Stimulated activated CD8-positive, alpha-beta memory T cell treated with anti-CD3 and anti-CD28 coated beads, Interleukin-12 subunit alpha, Interleukin-12 subunit beta, amount 100 ng/mL, for 24 hours (primary cell): ENCODE data around the gene RFX7.
"Not testable (repeated sequence)": the region's sequence is repeated elsewhere in the genome, so short reads cannot be mapped to it uniquely, and the experiment has no call there.

Source experiments
- DNase-seq: peaks from one replicate; pipeline ENCODE4 v3.0.0-alpha.2; 2020; ENCODE audit errors: extremely low read depth

Gene RFX7

DNA sequence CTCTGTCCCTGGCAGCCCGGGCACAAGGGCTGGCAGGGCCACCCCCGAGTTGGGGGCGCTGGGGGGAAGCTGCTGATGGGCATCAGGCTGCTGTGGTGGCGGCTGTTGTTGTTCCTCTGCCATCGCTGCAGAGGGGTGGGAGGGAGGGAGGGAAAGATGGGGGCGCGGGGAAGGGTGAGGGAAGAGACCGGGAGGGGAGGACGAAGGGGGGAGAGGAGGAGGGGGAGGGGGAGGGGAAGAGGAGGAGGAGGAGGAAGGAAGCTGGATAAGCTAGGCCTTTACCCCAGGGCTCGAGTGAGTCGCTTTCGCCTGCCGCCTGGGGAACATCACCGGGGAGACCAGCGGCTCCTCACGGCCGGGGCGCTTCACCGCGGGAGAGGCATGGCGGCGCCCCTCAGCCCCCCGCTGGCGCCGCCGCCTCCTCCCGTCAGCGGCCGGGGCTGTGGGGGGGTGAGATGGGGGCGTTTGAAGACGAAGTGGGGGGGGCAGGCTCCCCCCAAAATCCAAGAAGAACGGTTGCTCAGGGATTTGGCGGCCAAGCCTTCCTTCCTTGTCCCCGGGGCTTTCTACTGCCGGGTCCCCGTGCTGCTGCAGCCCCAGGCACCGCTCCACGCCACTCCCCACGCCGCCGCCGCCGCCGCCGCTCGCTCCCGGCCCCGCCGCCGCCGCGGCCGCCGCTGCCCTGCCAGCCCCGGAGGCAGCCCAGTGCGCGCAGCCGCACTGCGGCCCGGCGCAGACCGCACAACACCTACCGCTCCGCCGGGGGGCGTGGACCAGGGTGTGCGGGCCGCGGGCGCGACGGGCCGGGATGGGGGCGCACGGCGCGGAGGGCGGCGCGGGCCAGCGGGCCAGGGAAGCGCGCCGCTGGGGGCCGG, at the start of gene RFX7:
Gene RFX7, minus strand, starts transcription at position 717 of the 875 bp plus-strand sequence. Its CDS starts 594 bp downstream, at position 123.
- peak; percentile 45 for DNase-seq

DNA sequence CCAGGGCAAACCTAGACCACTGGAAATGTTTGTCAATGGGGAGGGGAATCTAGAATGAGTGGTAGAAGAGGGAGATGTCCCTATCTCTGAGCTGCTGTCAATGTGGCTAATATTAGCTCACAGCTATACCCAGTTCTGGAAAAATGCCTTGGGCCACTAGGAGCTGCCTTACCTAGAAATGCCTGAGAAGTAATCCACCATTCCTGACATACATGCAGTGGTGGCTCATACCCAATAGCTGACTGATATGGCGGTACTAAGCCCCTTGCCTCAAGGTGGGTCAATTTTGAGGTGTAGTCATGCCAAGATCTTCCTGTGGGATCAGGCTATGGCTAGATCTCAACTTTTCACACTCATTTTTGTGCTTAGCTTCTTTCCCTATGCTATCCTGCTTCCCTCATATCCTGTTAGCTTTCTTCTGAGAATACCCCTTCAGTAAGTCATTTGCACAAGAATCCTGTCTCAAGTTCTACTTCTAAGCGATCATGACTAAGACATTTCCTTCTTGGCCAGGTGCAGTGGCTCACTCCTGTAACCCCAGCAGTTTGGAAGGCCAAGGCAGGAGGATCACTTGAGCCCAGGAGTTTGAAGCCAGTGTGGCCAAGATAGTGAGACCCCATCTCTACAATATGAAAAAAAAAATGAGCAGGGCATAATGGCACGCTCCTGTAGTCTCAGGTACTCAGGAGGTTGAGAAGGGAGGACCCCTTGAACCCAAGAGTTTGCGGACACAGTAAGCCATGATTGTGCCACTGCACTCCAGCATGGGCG, 49.1 kb upstream of the RFX7 start:
- no peak for DNase-seq

DNA sequence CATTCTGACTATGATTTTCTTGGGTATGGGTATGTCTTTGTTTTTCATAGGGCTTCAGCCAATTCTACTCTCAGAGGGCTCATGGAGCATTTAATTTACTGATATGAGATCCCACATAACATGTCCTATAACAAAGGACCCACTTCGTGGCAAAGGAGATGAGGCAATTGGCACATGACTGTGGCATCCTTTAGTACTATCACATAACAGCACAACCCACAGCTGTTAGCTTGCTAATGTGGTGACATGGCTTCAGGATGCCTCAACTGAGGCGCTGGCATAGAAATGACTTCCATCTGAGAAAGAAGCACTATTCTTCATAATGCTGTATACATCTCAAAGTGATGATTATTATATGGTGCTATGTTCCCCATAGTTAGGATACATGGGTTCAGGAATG, 48.1 kb upstream of the RFX7 start:
- DNase-seq: no peak

DNA sequence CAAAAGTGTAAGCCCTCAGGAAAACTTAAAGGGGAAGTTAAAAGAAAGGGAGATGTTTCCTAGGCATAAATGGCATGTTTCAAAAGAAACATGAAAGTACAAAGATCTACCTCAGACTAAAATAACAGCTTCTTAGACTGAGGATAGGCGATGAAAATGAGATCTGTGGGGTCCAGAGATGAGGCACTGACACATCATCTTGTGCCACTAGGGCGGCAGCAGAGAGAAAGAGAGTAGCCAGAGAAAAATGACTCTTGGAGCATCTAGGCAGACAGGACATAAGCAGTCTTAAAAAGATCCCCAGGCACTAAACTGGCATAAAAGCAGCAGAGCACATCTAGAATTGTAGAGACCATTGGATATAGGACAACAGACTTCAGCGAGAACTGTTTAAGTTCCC, 42.5 kb upstream of the RFX7 start:
- DNase-seq: no peak

DNA sequence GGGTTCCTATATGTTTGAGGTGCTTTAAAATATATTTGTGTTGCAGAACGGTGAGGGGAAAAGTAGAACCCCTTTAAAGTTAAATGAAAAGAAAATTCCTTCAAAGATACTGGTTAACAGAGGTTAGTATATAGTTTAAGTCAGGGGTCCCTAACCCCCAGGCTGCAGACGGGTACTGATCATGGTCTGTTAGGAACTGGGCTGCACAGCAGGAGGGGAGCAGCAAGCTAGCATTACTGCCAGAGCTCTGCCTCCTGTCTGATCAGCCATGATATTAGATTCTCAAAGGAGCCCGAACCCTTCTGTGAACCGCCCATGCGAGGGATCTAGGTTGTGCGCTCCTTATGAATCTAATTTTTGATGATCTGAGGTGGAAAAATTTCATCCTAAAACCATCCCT, 37.5 kb upstream of the RFX7 start:
- DNase-seq: no peak

DNA sequence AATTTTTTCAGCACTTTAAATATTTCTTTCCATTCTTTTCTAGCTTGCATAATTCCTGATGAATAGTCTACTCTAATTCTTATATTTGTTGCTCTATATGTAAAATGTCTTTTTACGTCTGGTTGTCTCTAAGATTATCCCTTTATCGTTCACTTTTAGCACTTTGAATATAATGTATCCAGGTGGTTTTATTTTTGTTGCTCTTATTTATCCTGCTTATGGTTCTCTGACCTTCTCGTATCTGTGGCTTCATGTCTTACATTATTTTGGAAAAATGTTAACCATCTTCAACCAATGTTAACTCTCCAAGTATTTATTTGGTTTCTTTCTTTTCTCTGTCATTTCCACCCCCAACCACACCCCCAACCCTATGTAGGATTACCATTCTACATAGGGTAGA, 30.0 kb upstream of the RFX7 start:
- DNase-seq: no peak

DNA sequence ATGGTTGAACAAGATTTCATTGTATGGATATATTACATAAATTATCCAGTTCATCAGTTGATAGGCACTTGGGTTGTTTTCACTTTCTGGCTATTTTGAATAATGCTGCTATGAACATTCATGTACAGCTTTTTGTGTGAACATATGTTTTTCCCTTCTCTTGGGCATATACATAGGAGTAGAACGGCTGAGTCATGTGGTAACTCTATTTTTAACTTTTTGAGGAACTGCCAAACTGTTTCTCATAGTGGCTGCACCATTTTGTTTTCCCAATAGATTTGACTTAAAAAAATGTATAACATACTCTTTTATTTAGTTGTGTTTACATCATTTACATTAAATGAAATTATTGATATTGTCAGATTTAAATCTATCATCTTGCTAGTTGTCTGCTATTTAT, 28.8 kb upstream of the RFX7 start:
- no peak for DNase-seq

DNA sequence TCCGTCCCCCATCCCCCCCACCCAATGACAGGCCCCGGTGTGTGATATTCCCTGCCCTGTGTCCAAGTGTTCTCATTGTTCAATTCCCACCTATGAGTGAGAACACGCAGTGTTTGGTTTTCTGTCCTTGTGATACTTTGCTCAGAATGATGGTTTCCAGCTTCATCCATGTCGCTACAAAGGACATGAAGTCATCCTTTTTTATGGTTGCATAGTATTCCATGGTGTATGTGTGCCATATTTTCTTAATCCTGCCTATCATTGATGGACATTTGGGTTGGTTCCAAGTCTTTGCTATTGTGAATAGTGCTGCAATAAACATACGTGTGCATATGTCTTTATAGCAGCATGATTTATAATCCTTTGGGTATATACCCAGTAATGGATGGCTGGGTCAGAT, 22.8 kb upstream of the RFX7 start:
- DNase-seq: not testable (repeated sequence)

DNA sequence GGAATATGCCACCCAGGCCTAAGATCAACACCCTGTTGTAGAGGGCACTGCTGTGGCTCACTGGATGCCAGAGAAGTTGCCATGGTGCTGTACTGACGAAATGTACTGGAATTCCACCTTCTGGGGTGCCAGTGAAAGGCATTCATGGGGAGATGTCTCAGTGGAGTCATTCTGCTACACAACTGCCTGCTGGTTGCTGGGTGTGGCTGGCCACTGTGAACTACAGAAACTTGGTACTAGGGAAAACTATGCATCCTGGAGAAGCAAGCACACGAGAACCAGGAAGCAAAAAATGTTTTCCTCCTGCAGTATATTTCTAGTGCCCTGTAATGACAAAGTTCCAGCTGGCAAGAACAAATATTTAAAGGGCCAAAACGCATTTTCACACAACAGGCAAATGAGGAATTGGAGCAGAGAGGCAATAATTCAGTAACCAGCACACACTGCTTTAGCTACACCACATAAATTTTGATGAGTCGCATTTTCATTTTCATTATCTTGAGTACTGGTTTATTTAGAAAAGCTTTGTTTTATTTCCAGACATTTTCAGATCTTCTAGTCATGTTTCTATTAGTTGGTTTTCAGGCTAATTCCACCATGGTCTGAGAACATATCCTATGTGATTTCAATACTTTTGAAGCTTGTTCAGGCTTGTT, 18.3 kb upstream of the RFX7 start:
- DNase-seq: no peak

DNA sequence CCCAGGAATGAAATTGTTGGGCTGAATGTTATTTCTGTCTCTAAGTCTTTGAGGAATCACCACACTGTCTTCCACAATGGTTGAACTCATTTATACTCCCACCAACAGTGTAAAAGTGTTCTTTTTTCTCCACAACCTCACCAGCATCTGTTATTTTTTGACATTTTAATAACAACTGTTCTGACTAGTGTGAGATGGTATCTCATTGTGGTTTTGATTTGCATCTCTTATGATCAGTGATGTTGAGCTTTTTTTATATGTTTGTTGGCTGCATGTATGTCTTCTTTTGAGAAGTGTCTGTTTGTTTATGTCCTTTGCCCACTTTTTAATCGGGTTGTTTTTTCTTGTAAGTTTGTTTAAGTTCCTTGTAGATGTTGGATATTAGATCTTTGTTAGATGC, 13.6 kb upstream of the RFX7 start:
- DNase-seq: not testable (repeated sequence)

DNA sequence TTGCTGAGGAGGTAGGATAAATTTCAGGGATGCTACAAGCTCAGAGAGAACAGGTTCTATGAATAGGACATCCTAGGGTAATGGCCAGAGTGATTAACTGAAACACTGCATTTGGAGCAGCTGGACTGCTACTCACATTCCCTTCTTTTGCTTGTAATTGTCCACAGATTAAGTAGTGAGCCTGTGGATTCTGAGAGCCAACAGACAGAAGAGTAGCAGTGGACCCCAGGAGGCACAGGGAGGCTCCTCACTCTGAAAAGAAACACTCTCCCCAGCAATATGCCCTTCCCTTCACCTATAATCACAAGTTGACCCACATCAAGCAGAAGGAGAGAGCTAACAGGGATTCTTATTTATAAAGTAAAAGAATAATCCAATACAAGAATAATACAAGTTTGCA, 10.6 kb upstream of the RFX7 start:
- no peak for DNase-seq

DNA sequence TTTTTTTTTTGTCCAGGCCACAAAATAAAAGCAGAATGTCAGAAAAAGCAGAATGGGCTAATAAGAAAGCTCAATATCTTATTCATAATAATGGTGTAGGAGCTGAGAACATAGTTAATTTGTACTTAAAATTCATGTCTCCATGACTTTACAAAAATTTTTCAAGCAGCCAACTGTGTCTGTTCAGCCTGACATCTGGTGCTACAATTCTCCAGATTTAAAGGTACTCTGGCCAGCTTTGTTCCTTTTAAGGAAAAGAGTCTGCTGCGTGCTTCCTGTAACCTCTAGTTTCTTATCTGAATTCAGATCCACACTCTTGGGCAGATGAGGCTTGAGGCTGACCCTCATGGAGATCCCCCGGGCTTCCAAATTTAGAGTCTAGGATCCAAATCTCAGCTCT, 8.7 kb upstream of the RFX7 start:
- DNase-seq: no peak

DNA sequence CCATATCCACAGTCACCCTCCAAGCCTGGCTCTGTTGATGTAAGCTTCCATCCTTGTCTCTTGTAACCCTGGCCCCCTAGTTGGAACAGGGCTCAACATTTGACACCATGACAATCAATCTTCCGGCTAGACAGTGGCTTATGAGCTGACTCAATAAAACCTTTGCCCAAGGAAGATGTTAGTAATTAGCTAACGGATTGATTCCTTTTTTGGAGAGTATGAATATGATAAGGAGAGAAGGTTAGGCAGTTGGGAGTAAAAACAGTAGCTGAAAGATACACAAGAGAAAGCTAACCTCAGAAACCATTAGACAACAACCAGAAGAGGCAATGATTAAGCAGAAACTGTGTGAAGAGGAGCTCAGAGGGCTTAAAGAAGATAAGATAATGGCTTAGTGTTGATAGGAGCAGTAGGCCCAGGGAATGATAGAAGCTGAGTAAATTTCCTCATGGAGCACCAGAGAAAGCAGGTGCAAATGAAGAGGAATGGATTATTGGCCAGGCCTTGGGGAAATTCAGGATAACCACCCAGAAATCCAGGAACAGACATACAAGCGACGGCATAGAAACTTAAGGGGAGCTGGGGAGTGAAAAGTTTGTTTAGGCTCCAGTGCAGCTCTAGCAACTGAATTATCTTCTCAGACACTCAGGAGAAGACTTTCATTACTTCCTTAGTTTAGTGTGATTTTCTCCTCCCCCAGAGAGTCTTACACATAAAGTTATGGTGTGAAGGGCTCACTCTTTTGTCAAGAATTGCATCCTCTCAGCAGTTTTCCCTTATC, 7.8 kb upstream of the RFX7 start:
- DNase-seq: no peak

DNA sequence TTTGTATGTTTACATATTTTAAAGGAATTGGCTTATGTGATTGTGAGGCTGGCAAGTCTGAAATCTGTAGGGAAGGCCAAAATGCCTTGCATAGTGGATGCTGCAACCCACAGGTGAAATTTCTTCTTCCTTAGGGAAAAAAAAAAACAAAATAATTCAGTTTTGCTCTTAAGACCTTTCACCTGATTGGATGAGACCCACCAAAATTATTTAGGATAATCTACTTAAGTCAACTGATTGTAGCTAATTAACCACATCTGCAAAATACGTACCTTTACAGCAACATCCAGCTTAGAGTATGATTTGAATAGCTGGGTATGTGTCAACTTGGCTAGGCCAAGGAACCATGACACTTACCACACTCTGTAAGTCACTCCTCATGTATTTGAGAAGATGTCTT, 6.9 kb upstream of the RFX7 start:
- no peak for DNase-seq

DNA sequence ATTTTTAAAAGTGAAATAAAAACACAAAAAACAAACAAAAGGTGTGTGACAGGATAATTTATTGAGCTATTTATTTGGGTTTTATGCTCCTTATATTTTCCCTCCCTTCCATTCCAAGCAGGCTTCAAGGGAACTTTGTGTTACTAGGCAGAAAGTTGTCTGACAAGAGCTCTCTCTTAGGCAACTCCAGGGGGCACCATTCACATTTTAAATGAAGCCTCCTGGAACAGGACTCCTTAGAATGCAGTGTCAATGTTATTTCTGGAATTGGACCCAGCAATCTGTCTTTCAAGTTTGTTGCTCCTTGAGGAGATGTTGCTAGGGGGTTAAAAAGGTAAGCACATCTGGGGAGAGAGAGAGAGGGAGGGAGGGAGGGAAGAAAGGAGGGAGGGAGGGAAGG, 5.4 kb upstream of the RFX7 start:
- DNase-seq: no peak

DNA sequence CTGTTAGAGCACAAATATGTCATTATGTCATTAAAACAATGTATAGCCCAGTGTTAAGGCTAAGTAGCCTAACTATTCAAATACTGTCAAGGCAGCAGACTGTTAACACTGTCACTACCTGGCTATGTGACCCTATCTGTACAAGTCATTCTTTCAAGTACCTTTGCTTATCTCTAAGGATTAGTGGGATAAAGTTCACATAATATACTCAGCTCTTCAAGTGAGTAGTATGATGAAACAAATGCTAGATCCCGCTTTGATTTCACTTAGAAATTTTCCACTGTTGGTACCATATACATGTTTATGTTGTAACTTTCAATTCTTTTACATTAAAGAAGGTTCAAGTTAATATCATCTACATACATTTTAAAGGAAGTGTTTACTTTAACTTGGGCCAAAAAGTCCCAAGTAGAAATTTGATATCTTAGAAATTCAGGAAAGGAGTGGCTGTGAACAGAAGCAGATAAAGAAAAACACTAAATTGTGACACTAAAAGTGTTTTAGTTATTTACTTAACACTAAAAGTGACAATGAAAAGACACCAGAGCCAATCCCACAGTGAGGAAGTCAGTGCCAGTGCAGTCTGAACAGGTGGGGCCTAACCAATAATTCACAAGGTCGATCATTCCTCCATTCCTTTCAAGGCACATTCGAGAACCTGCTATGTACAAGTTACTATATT, 4.8 kb upstream of the RFX7 start:
- no peak for DNase-seq

DNA sequence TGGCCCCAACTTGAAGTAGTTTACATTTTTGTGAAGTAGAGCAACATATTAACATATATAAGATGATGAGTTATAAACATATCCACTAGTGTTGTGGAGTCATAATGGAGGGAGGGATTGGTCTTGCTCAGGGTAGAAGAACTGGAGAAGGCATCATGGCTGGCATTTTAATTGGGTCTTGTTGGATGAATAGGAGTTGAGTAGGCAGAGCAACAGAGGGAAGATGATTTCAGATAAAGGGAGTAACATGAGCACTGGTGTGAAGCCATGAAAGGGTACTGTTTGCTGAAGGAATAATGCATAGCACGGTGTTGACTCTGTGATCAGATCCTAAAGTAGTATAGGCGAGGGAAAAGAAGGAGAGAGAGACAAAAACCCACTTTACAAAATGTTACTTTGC, 3.6 kb upstream of the RFX7 start:
- DNase-seq: no peak

DNA sequence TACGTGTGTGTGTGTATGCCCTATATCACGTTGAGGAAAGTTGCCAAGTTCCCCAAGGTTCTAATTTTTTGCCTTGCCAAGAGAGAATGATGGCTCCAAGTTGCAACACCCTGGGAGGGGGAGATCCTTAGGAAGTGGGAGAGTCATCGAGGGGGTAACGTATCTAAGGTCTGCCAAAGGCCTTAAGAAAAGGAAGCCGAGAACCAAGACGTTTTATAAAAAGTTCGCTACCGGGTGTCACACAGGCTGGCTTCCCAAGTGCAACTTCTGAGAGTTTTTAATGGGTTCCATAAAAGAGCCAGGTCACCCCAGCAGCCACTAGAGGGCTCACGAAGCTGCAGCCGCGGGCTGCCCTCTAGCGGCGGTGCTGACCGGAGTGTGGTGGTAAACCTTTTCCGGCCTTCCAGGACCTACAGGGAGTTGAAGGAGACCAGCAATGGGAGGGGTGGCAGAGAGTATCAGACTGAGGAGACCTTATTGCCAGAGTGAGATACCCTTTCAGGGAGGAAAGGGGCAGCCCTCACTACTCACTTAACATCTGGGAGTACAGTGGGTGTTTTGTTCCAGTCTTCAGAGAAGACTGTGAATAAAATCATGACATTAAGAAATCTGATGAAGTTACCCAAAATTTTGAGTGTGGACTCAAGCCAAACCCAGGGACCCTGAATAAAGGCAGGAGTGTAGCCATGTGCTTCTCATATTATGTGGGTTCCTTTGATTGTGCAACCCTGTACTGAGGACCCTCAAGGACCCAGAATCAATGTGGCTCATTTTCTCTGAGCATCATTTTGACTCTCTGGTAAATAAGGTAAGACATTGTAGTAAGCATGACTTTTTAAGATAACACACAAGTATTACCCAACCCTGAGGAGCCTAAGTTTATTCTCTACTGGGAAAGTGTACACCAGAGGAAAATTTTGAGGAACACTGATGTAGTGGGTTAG, 2.5 kb upstream of the RFX7 start:
- DNase-seq: peak; percentile 76

DNA sequence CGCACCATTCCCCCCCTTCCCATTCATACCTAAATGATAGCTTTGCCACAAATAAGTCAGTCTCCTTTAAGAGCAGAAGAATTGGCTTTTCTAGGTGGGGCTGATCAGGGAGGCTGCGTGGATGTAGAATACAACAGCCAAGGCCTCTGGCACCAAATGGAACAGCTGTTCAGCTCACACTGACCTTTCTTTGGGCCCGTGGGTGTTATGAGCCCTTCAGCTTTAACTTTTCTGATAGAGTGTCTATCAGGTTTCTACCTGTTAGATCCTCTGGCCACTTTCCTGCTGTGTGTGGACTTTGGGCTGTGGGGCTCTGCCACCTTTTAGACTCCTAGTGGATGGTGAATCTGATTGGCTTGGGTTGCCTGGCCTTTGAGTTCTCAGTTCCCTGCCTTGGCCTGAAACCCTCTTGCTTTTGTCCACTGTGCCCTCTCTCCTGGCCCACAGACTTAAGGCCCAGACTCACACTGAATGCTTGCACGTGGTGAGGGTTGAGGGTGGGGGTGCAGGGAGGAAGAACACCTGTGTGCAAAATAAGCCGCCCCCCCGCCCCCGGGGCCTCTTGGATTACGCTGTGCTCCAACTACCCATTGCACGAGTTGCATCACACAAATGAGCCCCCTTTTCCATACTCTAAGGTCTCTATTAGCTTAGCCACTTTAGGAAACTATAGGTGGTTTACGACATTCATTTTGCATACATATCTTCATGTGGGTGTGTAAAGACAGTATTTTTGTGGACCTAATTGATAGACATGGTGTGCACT, 1.3 kb upstream of the RFX7 start:
- no peak for DNase-seq
